GM19099 (cell line): ENCODE results near the gene SGPL1.

Experiments used
- POLR2A ChIP-seq: IDR thresholded peaks from 3 replicates; pipeline ENCODE4 v1.6.1; 2011; ENCODE audit warnings: low read depth; ENCODE audit not compliant: insufficient read length; ENCODE audit errors: extremely low read depth

The SGPL1 gene, protein sequence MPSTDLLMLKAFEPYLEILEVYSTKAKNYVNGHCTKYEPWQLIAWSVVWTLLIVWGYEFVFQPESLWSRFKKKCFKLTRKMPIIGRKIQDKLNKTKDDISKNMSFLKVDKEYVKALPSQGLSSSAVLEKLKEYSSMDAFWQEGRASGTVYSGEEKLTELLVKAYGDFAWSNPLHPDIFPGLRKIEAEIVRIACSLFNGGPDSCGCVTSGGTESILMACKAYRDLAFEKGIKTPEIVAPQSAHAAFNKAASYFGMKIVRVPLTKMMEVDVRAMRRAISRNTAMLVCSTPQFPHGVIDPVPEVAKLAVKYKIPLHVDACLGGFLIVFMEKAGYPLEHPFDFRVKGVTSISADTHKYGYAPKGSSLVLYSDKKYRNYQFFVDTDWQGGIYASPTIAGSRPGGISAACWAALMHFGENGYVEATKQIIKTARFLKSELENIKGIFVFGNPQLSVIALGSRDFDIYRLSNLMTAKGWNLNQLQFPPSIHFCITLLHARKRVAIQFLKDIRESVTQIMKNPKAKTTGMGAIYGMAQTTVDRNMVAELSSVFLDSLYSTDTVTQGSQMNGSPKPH

DNA sequence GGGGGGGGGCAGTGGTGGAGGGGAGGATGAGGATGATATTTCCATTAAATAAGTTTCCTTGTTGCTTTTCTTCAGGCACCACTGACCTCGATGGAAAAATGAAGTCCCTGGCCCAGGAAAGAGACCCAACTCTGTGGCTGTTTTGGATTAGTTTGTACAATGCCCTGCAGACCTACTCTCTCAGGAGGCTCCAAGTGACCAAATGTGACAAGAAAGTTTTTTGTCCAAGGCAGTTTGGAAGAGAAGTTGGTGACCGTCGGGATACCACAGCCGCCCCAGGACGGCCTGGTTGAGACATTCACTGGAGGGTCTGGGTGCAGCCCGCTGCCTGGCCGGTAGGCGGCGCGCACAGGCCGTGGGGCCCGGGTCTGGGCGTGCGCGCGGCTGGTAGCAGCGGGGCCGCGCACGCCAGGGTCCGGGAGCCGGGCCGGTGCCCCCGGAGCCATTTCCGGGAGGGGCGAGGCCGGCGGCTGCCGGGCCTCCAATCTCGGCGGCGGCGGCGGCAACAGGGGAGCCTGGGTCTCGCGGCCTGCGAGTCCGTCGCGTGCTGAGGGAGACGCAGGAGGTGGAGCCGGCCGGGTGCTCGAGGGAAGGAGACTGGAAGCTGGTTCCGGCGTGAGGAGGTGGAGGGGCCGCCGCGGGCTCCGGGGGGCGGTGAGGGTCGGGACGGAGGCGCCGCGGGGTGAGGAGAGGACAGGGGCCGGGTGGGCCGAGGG lies at the start of gene SGPL1:
TSS of gene SGPL1 (plus strand) at position 445 of the 716 bp plus-strand sequence. CDS start 906 bp downstream, outside the sequence.
- TF ChIP-seq POLR2A = peak; percentile 70

DNA sequence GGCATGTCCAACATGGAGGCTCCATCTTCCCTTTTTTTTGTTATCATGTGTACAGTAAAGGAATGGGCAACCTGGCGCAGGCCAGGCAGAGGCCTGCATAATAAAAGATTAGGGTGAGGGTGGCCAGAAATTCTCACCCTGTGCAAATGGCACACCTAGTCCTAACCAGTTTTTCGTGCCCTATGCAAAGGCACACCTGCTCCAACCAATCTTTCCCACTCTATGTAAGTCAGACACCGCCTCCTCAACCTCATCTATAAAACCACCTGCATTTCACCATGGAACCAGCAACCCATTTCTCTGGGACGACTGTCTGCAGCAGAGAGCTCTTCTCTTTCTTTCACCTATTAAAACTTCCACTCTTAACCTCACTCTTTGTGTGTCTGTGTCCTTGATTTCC lies 46.6 kb upstream of the SGPL1 start:
- no peak for TF ChIP-seq POLR2A

DNA sequence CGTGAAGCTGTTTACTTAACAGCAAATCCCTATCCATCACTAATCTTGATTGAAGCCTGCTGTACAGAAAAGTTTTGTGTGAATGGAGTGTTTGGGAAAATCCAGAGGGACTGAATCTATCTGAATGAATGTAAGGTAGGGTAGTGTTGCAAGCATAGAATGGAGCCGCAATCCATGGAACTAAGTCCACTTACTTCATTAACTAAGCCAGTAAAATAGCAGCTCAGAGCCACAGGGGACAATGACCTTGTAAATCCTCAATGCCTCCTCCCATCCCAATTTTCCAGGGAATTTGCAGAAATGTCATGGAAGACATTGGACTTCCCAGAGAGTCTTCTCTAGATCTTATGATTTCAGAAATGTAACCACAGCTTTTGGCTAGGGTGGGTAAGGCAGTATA lies 45.7 kb upstream of the SGPL1 start:
- no peak for TF ChIP-seq POLR2A

- TF ChIP-seq POLR2A = no peak
Observed at GRCh38 chr10:70771311-70772194, 44.2 kb upstream of the SGPL1 start.

DNA sequence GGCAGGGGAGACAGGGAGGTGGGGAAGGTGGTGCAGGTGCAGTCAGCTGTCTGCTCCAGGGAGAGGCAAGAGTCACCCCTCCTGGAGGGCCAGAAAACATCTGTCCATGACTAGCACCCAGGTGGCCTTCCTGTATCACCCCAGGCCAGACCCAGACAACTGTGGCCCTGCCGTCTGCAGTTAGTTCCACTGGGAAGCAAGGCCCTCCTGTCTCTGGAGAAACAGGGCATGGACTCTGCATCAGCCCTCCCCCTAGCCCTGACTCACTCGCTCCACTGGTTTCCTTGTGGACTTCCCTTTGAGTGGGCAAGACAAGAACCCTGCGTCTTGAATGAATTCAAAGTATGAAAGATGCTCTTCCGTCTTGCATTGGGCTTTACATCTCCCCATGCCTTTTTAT lies 43.1 kb upstream of the SGPL1 start:
- TF ChIP-seq POLR2A = no peak

DNA sequence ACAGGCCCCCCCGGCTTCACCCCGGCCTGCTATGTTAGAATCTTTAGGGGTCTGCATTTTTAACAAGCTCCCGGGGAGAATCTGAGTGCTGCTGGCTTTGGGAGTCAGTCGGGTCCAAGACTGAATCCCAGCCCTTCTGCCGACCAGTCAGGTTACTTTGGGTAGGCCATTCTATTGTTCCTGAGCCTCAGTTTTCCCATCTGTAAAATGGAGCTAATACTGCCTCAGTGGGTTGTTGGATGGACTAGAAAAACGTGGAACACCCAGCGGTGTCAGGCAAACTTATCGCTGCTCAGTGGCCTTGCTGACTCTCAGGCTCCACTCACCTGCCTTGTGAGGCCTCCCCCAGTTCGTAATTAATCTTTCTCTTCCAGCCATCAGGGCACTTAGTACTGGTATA lies 42.3 kb upstream of the SGPL1 start:
- TF ChIP-seq POLR2A = no peak

GRCh38 chr10:70773965-70774809 lies 41.6 kb upstream of the SGPL1 start:
- no peak for TF ChIP-seq POLR2A

DNA sequence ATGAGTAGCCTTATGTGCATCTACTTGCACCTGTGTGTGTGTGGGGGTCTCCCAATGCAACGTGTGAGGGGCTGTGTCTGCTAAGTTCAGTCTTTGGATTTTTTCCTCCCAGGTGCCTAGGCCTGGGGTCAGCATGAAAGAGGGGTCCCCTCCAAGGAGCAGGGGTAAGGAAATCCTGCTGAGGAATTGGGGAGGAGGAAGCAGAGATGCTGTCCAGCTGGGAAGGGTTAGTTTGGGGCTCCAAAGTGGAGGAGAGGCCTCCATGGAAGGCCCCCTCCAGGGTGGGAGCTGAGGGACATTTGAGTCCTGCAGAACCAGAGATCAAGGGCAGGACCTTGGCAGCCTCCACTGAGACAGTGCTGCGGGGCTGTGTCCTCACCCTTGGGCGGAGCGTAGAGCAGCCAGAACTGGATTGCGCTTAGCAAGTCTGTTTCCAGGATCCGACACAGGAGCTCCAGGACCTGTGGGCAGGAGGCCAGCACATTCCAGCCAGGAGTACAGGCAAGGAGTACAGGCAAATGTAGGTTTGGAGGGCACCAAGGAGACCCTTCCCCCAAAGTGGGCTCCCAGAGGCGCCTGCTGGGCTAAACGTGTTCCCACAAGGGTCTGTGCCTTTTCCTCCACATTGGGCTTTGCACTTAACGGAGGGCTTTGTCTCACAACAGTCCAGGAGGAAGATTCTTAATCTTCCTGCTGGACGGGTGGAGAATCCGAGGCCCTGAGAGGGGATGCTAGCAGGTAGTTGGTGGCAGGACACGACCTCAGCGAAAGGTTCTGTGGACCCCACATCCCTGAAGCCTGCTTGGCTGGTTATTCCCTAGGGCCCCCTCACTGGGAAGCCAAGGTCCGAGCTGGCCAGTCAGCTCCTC lies 40.7 kb upstream of the SGPL1 start:
- no peak for TF ChIP-seq POLR2A

DNA sequence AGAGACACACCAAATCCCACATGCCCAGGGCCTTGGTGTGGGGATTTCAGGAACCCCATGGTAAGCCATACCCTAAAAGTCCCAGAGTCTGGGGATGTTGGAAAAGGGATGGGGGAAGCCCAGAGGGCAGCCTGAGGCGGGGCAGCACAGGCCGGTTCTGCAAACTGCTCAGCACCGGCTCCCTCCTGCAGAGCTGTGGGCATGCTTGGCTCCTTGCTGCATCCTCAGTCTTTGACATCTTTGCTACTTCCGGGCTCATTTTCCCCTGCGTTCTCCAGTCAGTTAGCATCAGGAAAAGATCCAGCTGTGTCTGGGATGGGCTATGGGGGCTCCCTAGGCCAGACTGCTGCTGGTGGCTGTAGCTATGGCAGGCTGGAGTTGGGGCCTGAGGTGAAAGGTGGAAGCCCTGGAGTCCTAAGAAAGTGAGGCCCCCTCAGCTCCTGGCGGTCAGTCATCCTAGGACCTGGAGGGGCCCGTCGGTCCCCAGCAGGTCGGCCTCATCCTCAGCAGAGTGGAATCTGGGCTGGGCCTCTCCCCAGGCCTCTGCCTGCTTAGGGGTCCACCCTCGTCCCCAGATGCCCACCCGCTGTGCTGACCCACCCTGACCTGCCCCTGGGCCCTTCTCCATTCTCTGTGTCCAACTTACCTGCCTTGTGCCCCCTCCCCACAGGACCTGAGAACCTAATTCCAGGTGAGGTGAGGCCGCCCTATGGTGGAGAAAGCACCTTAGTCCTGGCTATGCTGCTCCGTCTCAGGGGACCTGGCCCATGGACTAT lies 39.9 kb upstream of the SGPL1 start:
- TF ChIP-seq POLR2A = no peak

DNA sequence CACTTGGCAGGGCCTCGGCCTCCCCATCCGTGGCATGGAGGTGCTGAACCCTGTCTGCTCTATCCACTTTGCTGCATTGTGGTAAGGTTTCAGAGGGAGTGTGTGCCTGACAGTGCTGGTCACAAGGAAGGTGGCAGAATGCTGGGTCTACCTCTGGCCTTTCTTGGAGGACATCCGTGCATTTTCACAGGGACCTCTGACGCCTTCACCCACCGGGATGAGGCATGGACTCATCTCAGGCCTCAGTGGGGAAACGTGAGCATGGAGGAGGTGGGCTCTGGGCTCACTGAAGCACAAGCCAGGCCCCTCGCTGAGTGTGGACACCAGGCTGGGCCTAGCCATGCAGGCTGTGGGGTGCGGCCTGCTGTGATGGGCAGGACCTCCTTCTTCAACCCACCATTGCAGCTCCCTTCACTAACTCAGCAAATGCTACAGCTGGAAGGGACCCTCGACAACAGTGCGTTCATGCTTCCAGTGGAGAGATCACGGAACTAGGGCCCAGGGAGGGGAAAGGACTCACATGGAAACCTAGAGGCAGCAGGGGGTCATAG lies 39.2 kb upstream of the SGPL1 start:
- no peak for TF ChIP-seq POLR2A

GRCh38 chr10:70777063-70777875 lies 38.5 kb upstream of the SGPL1 start:
- TF ChIP-seq POLR2A = no peak
